Liver (tissue), 9 donors: Measurements from ENCODE around the gene TMEM140. TPM values are rescaled to one million over a fixed set of nuclear protein-coding genes. Genes with fewer than 3 reads are reported as not detected.

Experiments used
- DNase-seq: peaks from one replicate; pipeline ENCODE4 v3.0.0-alpha.2; 2017; ENCODE audit warnings: low spot score
- H3K27ac ChIP-seq, 2 donors: one replicate each; pipeline ENCODE4 v1.7.0; 2013; ENCODE audit warnings: inconsistent platforms in 2 of 2, low read length in 2 of 2, control low read depth in 1 of 2, low read depth in 1 of 2, mild to moderate bottlenecking in 1 of 2
- H3K27me3 ChIP-seq, 4 donors: one replicate each; pipeline versions ENCODE4 v1.6.1 to v1.7.0; 2013; ENCODE audit warnings: low read length in 3 of 4, inconsistent platforms in 1 of 4, mild to moderate bottlenecking in 1 of 4, moderate library complexity in 1 of 4; ENCODE audit not compliant: control insufficient read depth in 4 of 4, insufficient read depth in 4 of 4
- H3K36me3 ChIP-seq, 4 donors: one replicate each; pipeline versions ENCODE4 v1.6.1 to v1.7.0; 2013; ENCODE audit warnings: low read length in 3 of 4, mild to moderate bottlenecking in 3 of 4, low read depth in 1 of 4, moderate library complexity in 1 of 4; ENCODE audit not compliant: control insufficient read depth in 4 of 4, insufficient read depth in 3 of 4
- H3K4me1 ChIP-seq, 4 donors: one replicate each; pipeline versions ENCODE4 v1.6.1 to v1.7.0; 2013; ENCODE audit warnings: low read length in 3 of 4, mild to moderate bottlenecking in 3 of 4, moderate library complexity in 1 of 4; ENCODE audit not compliant: control insufficient read depth in 4 of 4, insufficient read depth in 4 of 4
- H3K4me3 ChIP-seq, 3 donors: one replicate each; pipeline versions ENCODE4 v1.6.1 to v1.7.0; 2013; ENCODE audit warnings: low read length in 3 of 3, control low read depth in 1 of 3, low read depth in 1 of 3, mild to moderate bottlenecking in 1 of 3
- H3K9ac ChIP-seq, 2 donors: one replicate each; pipeline ENCODE4 v1.7.0; 2013; ENCODE audit warnings: low read length in 2 of 2, mild to moderate bottlenecking in 2 of 2, moderate library complexity in 2 of 2, control low read depth in 1 of 2, low read depth in 1 of 2
- H3K9me3 ChIP-seq, 4 donors: one replicate each; pipeline versions ENCODE4 v1.6.1 to v1.7.0; 2013; ENCODE audit warnings: low read length in 3 of 4; ENCODE audit not compliant: control insufficient read depth in 4 of 4
- EGR1 ChIP-seq, 2 donors: IDR thresholded peaks; 2 replicates each; pipeline ENCODE4 v1.6.1; 2016 to 2018; ENCODE audit warnings: antibody characterized with exemption in 2 of 2, low read depth in 2 of 2
- FOXA1 ChIP-seq: IDR thresholded peaks from 2 replicates; pipeline ENCODE4 v1.6.1; 2016; ENCODE audit warnings: antibody characterized with exemption
- FOXA2 ChIP-seq: IDR thresholded peaks from 2 replicates; pipeline ENCODE4 v1.6.1; 2016; ENCODE audit warnings: antibody characterized with exemption
- GABPA ChIP-seq, 2 donors: IDR thresholded peaks in 1 of 2; conservative IDR thresholded peaks in 1 of 2; 2 replicates each; pipeline ENCODE4 v1.6.1; 2016; ENCODE audit warnings: antibody characterized with exemption in 2 of 2, mild to moderate bottlenecking in 1 of 2, moderate library complexity in 1 of 2
- HNF4A ChIP-seq, 2 donors: conservative IDR thresholded peaks; 2 replicates each; pipeline ENCODE4 v1.6.1; 2016; ENCODE audit warnings: antibody characterized with exemption in 2 of 2, mild to moderate bottlenecking in 2 of 2
- HNF4G ChIP-seq: IDR thresholded peaks from 2 replicates; pipeline ENCODE4 v1.6.1; 2016; ENCODE audit warnings: antibody characterized with exemption
- JUND ChIP-seq, 2 donors: IDR thresholded peaks; 2 replicates each; pipeline ENCODE4 v1.6.1; 2016; ENCODE audit warnings: antibody characterized with exemption in 2 of 2
- NR2F2 ChIP-seq: IDR thresholded peaks from 2 replicates; pipeline ENCODE4 v1.6.1; 2016; ENCODE audit warnings: antibody characterized with exemption
- RAD21 ChIP-seq, 2 donors: IDR thresholded peaks; 2 replicates each; pipeline ENCODE4 v1.6.1; 2016; ENCODE audit warnings: antibody characterized with exemption in 2 of 2, mild to moderate bottlenecking in 2 of 2
- RXRA ChIP-seq, 2 donors: IDR thresholded peaks; 2 replicates each; pipeline ENCODE4 v1.6.1; 2017 to 2018; ENCODE audit warnings: antibody characterized with exemption in 2 of 2, mild to moderate bottlenecking in 1 of 2
- SP1 ChIP-seq: IDR thresholded peaks from 2 replicates; pipeline ENCODE4 v1.6.1; 2018; ENCODE audit warnings: antibody characterized with exemption, mild to moderate bottlenecking
- TAF1 ChIP-seq: conservative IDR thresholded peaks from 2 replicates; pipeline ENCODE4 v1.6.1; 2016; ENCODE audit warnings: antibody characterized with exemption, mild to moderate bottlenecking
- YY1 ChIP-seq: IDR thresholded peaks from 2 replicates; pipeline ENCODE4 v1.6.1; 2016; ENCODE audit warnings: antibody characterized with exemption, mild to moderate bottlenecking
- WGBS: extraction: QIAGEN DNeasy Blood & Tissue Kit; methylation state at CpG from one replicate; pipeline ENCODE4 v1.1.7; 2013; 5-methylcytosine and 5-hydroxymethylcytosine counted together
- polyA plus RNA-seq, 2 donors: library from polyadenylated mRNA; stranded (reverse) in 1 of 2; unstranded in 1 of 2; fragments of 200-250 nt in 1 of 2; fragments of >200 nt in 1 of 2; fragmentation: Nextera tagmentation in 1 of 2; extraction: Ambion mirVana in 1 of 2; gene quantifications; one replicate each; pipeline versions ENCODE4 v1.2.1 to v1.2.3, GENCODE V29; 2013 to 2015
- total RNA-seq, 2 donors: library from RNA; depleted of rRNA; stranded (reverse); fragments of >200 nt; gene quantifications; one replicate each; pipeline ENCODE4 v1.2.3, GENCODE V29; 2014
- TF ChIP-seq, protein P1 (sequence below): fragments of 150-350 bp; IDR thresholded peaks from 2 replicates; pipeline ENCODE4 v1.5.1; 2017; ENCODE audit warnings: improper control_type of control experiment, low read depth, low read length; ENCODE audit not compliant: missing input control
- TF ChIP-seq, protein P2 (sequence below): IDR thresholded peaks from 2 replicates; pipeline ENCODE4 v1.6.1; 2016; ENCODE audit warnings: antibody characterized with exemption
- TF ChIP-seq, protein P3 (sequence below): IDR thresholded peaks from 2 replicates; pipeline ENCODE4 v1.6.1; 2016; ENCODE audit warnings: antibody characterized with exemption
- TF ChIP-seq, protein P4 (sequence below): IDR thresholded peaks from 2 replicates; pipeline ENCODE4 v1.6.1; 2016; ENCODE audit warnings: antibody characterized with exemption, mild to moderate bottlenecking
- TF ChIP-seq, protein P5 (sequence below): IDR thresholded peaks from 2 replicates; pipeline ENCODE4 v1.6.1; 2016; ENCODE audit warnings: antibody characterized with exemption
- donor health status: healthy.
- donor health status: healthy.
- donor health status: healthy.
- donor health status: healthy.
- donor health status: healthy.

The TMEM140 gene
- total and polyA plus RNA-seq, 4 donors: 22.3 to 34.3 (median 25.9) TPM

DNA sequence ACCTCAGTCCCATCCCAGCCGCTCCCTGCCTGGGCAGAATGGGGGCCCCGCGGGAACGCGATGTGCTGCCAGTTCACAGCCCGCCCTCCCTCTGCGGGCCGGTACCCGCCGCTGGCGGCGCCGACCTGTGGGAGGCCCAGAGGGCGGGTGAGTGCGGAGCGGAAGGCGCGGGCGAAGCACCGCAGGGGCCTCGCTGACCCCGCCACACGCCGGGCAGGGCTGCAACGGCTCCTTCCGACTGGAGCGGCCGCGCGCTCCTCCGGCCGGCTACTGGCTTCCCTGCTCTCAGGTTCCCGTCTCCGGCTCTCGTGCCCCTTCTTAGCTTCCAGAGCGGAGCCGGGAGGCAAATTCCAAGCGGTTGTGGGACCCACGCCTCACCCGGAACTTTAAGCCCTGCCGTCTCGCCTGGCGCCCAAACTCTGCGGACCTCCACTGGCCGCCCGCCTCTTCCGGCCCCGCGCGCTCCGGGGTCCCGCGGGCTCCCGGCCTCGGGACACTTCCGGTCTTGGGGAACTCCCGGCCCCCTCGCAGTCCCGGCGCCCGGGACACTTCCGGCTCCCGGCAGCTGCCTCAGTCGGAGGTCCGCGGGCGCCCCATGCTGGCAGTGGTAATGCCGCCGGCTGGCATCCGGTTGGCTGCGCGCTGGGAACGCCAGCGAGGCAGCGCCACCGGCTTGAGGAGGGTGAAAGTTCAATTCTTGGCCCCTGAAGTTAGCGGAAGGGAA is 22.6 kb downstream of the TMEM140 start, which contains the start of gene CYREN:
TSS of gene CYREN (minus strand) at position 434 of the 724 bp plus-strand sequence. CDS start 1,785 bp downstream, outside the sequence.
- Histone ChIP-seq H3K9ac (peak within 1 kb of the TSS; percentile 83 to 92), H3K4me1 (peaks cover 2 to 43% (median 23%) of the 10 kb centered on the region in 4 donors), H3K36me3 (peaks cover 0 to 11% (median 7%) of the 10 kb centered on the region in 4 donors), H3K4me3 (peak within 1 kb of the TSS; percentile 69 to 87 (median 81)), H3K27me3 (no peaks in the 10 kb centered on the region), H3K27ac (peak within 1 kb of the TSS; percentile 94 to 99), H3K9me3 (no peaks in the 10 kb centered on the region)
- TF ChIP-seq YY1 (peak; percentile 75), RAD21 (IDR thresholded peaks at IDR 0.05) (peak; percentile 77 to 83), RXRA (IDR thresholded peaks at IDR 0.05) (peak; percentile 13 to 51), HNF4G (no peak), TAF1 (peak; percentile 59), NR2F2 (peak; percentile 66), GABPA (IDR thresholded peaks at IDR 0.05 in 1 of 2, conservative IDR thresholded peaks at IDR 0.05 in 1 of 2) (peak; percentile 88 to 93), FOXA1 (no peak), SP1 (peak; percentile 83), JUND (IDR thresholded peaks at IDR 0.05) (no peak), FOXA2 (no peak), EGR1 (IDR thresholded peaks at IDR 0.05; ENCODE audit: low read depth in 2 of 2) (peak; percentile 65 to 79), HNF4A (conservative IDR thresholded peaks at IDR 0.05) (peak; percentile 44 to 48)
- TF ChIP-seq, protein P1, sequence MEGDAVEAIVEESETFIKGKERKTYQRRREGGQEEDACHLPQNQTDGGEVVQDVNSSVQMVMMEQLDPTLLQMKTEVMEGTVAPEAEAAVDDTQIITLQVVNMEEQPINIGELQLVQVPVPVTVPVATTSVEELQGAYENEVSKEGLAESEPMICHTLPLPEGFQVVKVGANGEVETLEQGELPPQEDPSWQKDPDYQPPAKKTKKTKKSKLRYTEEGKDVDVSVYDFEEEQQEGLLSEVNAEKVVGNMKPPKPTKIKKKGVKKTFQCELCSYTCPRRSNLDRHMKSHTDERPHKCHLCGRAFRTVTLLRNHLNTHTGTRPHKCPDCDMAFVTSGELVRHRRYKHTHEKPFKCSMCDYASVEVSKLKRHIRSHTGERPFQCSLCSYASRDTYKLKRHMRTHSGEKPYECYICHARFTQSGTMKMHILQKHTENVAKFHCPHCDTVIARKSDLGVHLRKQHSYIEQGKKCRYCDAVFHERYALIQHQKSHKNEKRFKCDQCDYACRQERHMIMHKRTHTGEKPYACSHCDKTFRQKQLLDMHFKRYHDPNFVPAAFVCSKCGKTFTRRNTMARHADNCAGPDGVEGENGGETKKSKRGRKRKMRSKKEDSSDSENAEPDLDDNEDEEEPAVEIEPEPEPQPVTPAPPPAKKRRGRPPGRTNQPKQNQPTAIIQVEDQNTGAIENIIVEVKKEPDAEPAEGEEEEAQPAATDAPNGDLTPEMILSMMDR: peak; percentile 54
- TF ChIP-seq, protein P2, sequence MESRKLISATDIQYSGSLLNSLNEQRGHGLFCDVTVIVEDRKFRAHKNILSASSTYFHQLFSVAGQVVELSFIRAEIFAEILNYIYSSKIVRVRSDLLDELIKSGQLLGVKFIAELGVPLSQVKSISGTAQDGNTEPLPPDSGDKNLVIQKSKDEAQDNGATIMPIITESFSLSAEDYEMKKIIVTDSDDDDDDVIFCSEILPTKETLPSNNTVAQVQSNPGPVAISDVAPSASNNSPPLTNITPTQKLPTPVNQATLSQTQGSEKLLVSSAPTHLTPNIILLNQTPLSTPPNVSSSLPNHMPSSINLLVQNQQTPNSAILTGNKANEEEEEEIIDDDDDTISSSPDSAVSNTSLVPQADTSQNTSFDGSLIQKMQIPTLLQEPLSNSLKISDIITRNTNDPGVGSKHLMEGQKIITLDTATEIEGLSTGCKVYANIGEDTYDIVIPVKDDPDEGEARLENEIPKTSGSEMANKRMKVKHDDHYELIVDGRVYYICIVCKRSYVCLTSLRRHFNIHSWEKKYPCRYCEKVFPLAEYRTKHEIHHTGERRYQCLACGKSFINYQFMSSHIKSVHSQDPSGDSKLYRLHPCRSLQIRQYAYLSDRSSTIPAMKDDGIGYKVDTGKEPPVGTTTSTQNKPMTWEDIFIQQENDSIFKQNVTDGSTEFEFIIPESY: no peak
- TF ChIP-seq, protein P3, sequence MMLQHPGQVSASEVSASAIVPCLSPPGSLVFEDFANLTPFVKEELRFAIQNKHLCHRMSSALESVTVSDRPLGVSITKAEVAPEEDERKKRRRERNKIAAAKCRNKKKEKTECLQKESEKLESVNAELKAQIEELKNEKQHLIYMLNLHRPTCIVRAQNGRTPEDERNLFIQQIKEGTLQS: no peak
- TF ChIP-seq, protein P4, sequence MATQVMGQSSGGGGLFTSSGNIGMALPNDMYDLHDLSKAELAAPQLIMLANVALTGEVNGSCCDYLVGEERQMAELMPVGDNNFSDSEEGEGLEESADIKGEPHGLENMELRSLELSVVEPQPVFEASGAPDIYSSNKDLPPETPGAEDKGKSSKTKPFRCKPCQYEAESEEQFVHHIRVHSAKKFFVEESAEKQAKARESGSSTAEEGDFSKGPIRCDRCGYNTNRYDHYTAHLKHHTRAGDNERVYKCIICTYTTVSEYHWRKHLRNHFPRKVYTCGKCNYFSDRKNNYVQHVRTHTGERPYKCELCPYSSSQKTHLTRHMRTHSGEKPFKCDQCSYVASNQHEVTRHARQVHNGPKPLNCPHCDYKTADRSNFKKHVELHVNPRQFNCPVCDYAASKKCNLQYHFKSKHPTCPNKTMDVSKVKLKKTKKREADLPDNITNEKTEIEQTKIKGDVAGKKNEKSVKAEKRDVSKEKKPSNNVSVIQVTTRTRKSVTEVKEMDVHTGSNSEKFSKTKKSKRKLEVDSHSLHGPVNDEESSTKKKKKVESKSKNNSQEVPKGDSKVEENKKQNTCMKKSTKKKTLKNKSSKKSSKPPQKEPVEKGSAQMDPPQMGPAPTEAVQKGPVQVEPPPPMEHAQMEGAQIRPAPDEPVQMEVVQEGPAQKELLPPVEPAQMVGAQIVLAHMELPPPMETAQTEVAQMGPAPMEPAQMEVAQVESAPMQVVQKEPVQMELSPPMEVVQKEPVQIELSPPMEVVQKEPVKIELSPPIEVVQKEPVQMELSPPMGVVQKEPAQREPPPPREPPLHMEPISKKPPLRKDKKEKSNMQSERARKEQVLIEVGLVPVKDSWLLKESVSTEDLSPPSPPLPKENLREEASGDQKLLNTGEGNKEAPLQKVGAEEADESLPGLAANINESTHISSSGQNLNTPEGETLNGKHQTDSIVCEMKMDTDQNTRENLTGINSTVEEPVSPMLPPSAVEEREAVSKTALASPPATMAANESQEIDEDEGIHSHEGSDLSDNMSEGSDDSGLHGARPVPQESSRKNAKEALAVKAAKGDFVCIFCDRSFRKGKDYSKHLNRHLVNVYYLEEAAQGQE: peak; percentile 38
- TF ChIP-seq, protein P5, sequence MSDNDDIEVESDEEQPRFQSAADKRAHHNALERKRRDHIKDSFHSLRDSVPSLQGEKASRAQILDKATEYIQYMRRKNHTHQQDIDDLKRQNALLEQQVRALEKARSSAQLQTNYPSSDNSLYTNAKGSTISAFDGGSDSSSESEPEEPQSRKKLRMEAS: peak; percentile 9
- WGBS: under 1% methylated on average over 77 of the region's 77 CpGs
- peak; percentile 92 for DNase-seq
